ENCODE data around the gene HSPA9. TPM values are rescaled to one million over a fixed set of nuclear protein-coding genes. Genes with fewer than 3 reads are reported as not detected.

Gene HSPA9
- total RNA-seq, 1 experiment from 2014 or later: 1,057 TPM

DNA sequence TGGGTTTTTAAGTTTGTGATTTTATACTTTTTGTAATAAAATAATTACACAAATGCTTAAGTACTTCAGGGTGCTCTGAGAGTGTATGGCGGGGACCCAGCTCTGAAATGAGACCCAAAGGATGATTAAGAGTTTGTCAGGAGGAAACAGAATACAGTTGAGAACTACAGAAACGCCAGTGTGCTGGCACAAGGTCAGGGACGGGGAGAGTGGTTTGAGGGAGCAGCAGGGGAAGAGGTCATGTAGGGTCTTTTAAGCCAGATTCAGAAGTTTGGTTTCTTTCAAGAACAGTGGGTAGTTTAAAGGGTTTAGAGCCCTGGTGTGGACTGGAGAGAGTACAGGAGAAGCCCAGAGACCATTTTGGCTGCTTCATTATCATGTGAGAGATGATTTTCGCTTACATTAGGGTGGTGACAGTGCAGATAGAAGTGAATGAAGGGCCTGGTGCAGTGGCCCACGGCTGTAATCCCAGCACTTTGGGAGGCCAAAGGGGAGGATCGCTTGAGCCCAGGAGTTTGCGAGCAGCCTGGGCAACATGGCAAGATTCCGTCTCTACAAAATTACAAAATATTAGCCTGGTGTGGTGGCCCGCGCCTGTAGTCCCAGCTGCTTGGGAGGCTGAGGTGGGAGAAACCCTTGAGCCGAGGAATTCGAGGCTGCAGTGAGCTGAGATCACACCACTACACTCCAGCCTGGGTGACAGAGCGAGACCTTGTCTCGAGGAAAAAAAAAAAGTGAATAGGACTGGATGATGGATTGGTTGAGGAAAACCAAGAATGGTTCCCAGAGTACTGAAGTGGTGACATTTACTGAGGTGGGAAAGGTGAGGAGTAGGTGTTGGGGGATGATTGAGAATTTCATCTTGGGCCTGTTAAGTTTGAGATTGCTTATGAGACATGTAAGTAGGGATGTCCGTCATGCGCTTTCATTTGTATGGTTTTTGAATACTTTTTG, 30.7 kb downstream of the HSPA9 start:
- Mint-ChIP-seq H3K9me3 (ENCODE audit: unreplicated experiment) (no peaks in the 10 kb centered on the region), H3K4me1 (ENCODE audit: insufficient read depth, unreplicated experiment) (peaks cover 39% of the 10 kb centered on the region), H3K27me3 (ENCODE audit: insufficient read depth, unreplicated experiment) (no peaks in the 10 kb centered on the region), H3K36me3 (ENCODE audit: insufficient read depth, unreplicated experiment) (peaks cover 22% of the 10 kb centered on the region), H3K27ac (ENCODE audit: low read depth, unreplicated experiment) (peak overlapping the region; percentile 97), H3K4me3 (ENCODE audit: unreplicated experiment) (peak overlapping the region; percentile 79)
- POLR2A ChIA-PET: interaction anchor here (0.7 to 11.8 kb wide), 31 partner anchors 8 to 798 kb away, joined by 3 to 276 read pairs (median 10); partner anchors contain the start of genes BRD8, EGR1, FAM53C and HSPA9
- TF ChIP-seq, protein P1, sequence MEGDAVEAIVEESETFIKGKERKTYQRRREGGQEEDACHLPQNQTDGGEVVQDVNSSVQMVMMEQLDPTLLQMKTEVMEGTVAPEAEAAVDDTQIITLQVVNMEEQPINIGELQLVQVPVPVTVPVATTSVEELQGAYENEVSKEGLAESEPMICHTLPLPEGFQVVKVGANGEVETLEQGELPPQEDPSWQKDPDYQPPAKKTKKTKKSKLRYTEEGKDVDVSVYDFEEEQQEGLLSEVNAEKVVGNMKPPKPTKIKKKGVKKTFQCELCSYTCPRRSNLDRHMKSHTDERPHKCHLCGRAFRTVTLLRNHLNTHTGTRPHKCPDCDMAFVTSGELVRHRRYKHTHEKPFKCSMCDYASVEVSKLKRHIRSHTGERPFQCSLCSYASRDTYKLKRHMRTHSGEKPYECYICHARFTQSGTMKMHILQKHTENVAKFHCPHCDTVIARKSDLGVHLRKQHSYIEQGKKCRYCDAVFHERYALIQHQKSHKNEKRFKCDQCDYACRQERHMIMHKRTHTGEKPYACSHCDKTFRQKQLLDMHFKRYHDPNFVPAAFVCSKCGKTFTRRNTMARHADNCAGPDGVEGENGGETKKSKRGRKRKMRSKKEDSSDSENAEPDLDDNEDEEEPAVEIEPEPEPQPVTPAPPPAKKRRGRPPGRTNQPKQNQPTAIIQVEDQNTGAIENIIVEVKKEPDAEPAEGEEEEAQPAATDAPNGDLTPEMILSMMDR (IDR thresholded peaks at IDR 0.05; ENCODE audit: unreplicated experiment): no peak
- CTCF ChIA-PET: interaction anchor here (0.5 to 9.5 kb wide), 14 partner anchors 8 to 1246 kb away, joined by 3 to 124 read pairs (median 4); partner anchors contain the start of gene EGR1
- DNase-seq (ENCODE audit: unreplicated experiment): no peak
- BruUV-seq (replicated peaks): no TSS peak
- intact Hi-C loops (cut with micrococcal nuclease): loop anchor here (10.0 kb wide), 1 partner anchor 210 kb away; the partner anchor contains the start of genes CDC25C and FAM53C

DNA sequence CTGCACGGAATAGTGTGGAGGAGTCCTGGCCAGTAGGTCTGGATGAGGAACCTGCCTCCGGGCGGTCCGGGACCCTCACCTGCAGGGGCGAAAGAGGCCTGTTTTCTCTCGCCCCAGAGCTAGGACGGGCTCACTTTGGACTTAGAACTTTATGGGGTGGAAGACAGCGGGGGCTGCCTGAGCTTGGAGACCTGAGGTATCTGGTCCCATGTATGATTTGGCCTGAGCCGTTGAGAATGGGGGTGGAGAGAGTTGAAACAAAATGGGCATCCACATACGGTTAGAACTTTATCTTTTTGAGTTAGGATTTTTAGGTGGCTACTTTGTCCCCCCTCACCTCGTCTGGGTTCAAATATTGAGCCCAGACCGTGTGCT, 31.5 kb downstream of the HSPA9 start:
- CTCF ChIA-PET: interaction anchor here (0.5 to 9.5 kb wide), 16 partner anchors 9 to 1246 kb away, joined by 3 to 124 read pairs (median 4); partner anchors contain the start of gene EGR1
- H3K36me3 Mint-ChIP-seq (ENCODE audit: insufficient read depth, unreplicated experiment): peaks cover 22% of the 10 kb centered on the region
- peak overlapping the region; percentile 97 for H3K27ac Mint-ChIP-seq (ENCODE audit: low read depth, unreplicated experiment)
- intact Hi-C loops (cut with micrococcal nuclease): loop anchor here (1.0 to 10.0 kb wide), 5 partner anchors 31 to 365 kb away; partner anchors contain the start of genes BRD8, CDC25C, FAM53C and HSPA9
- TSS peak; percentile 84 for BruUV-seq (replicated peaks)
- no peaks in the 10 kb centered on the region for H3K9me3 Mint-ChIP-seq (ENCODE audit: unreplicated experiment)
- TF ChIP-seq, protein P1 (IDR thresholded peaks at IDR 0.05; ENCODE audit: unreplicated experiment): no peak
- no peak for DNase-seq (ENCODE audit: unreplicated experiment)
- no peaks in the 10 kb centered on the region for H3K27me3 Mint-ChIP-seq (ENCODE audit: insufficient read depth, unreplicated experiment)
- POLR2A ChIA-PET: interaction anchor here (0.7 to 11.8 kb wide), 47 partner anchors 9 to 1494 kb away, joined by 3 to 276 read pairs (median 5); partner anchors contain the start of genes BRD8, CDC23, CDC25C and CTNNA1
- H3K4me1 Mint-ChIP-seq (ENCODE audit: insufficient read depth, unreplicated experiment): peaks cover 38% of the 10 kb centered on the region
- peak overlapping the region; percentile 79 for H3K4me3 Mint-ChIP-seq (ENCODE audit: unreplicated experiment)

DNA sequence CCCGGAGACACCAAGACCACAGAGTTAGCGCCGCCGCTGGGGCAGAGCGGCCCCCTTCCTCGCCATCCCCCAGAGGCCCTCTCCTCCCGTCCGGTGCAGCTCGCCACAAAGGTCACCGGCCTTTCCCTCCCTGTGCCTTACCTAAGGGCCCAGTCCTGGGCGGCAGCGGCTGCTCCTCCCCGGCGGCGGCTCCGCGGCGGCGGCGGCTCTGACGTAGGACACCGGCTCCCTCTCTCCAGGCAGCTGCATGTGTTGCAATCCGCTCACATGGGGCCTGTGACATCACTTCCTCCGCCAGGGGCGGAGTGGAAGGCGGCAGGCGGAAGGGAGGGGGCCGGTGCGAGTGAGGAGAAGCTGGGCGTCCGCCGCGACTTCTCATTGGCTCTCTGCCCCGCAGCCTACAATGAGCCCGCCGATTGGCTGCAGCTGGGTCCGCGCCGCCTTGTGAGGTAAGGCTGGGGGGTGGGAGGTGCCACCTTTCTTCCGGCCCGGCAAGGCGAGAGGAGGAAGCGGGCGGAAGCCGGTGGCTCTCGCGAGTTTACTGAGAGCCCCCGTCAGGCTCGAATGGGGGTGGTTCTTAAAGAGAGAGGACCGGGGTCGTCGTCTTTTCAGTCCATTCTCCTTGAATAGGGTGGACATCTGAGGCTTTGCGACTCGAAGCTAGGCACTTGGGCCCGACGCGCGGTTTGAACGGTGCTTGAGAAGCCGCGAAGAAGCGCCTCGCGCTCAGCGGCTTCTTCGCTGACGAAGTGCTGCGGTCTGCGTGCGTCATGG, 32.1 kb downstream of the HSPA9 start, which contains the start of gene ETF1:
Gene ETF1, minus strand, starts transcription at position 281 of the 774 bp plus-strand sequence. CDS start 318 bp downstream, outside the sequence.
- H3K27me3 Mint-ChIP-seq (ENCODE audit: insufficient read depth, unreplicated experiment): no peaks in the 10 kb centered on the region
- TF ChIP-seq, protein P1 (IDR thresholded peaks at IDR 0.05; ENCODE audit: unreplicated experiment): no peak
- peaks cover 32% of the 10 kb centered on the region for H3K4me1 Mint-ChIP-seq (ENCODE audit: insufficient read depth, unreplicated experiment)
- DNase-seq (ENCODE audit: unreplicated experiment): peak; percentile 100
- peaks cover 26% of the 10 kb centered on the region for H3K36me3 Mint-ChIP-seq (ENCODE audit: insufficient read depth, unreplicated experiment)
- intact Hi-C loops (cut with micrococcal nuclease): loop anchor here (1.0 to 10.0 kb wide), 5 partner anchors 32 to 364 kb away; partner anchors contain the start of genes BRD8, CDC25C, FAM53C and HSPA9
- peak within 1 kb of the TSS; percentile 97 for H3K27ac Mint-ChIP-seq (ENCODE audit: low read depth, unreplicated experiment)
- CTCF ChIA-PET: interaction anchor here (0.7 to 9.5 kb wide), 16 partner anchors 9 to 754 kb away, joined by 3 to 124 read pairs (median 4); partner anchors contain the start of gene EGR1
- H3K9me3 Mint-ChIP-seq (ENCODE audit: unreplicated experiment): no peaks in the 10 kb centered on the region
- peak within 1 kb of the TSS; percentile 79 for H3K4me3 Mint-ChIP-seq (ENCODE audit: unreplicated experiment)
- POLR2A ChIA-PET: interaction anchor here (0.7 to 11.8 kb wide), 52 partner anchors 9 to 1495 kb away, joined by 3 to 276 read pairs (median 5); partner anchors contain the start of genes BRD8, CDC23, CDC25C and CTNNA1
- no TSS peak for BruUV-seq (replicated peaks)
